ENCODE data around the gene GOLT1A. TPM values are rescaled to one million over a fixed set of nuclear protein-coding genes. Genes with fewer than 3 reads are reported as not detected.

GOLT1A gene
- total and polyA plus RNA-seq, 2 experiments from 2014 or later, result 0.33 to 2.6 TPM

DNA sequence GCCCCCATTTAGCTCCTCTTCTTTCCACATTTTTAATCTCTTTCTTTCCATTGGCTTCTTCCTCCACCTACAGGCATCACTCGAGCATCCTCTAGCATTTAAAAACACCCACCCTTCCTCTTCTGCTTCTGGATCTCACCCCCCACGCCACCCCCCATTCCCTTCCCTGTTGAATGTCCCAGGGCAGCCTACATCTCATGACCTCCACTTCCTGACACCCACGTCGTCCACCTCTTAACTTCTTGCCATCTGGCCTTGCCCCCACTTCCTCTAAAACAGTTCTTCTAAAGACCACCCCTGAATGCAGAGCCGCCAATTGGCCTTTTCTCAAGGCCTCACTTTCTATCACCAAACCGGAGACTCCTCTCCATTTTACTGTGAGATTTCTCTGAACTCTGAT is 55.8 kb downstream of the GOLT1A start:
- no peaks in the 10 kb centered on the region for H3K36me3 ChIP-seq
- no peaks in the 10 kb centered on the region for H3K4me1 ChIP-seq (ENCODE audit: low read depth)
- H3K27me3 ChIP-seq, result peaks cover 17% of the 10 kb centered on the region
- no peak overlapping the region for H3K27ac ChIP-seq
- DNase-seq (ENCODE audit: low read depth in 1 of 2, low spot score in 1 of 2), result no peak
- H3K9me3 ChIP-seq (ENCODE audit: low read depth), result no peaks in the 10 kb centered on the region
- TF ChIP-seq, protein P1, sequence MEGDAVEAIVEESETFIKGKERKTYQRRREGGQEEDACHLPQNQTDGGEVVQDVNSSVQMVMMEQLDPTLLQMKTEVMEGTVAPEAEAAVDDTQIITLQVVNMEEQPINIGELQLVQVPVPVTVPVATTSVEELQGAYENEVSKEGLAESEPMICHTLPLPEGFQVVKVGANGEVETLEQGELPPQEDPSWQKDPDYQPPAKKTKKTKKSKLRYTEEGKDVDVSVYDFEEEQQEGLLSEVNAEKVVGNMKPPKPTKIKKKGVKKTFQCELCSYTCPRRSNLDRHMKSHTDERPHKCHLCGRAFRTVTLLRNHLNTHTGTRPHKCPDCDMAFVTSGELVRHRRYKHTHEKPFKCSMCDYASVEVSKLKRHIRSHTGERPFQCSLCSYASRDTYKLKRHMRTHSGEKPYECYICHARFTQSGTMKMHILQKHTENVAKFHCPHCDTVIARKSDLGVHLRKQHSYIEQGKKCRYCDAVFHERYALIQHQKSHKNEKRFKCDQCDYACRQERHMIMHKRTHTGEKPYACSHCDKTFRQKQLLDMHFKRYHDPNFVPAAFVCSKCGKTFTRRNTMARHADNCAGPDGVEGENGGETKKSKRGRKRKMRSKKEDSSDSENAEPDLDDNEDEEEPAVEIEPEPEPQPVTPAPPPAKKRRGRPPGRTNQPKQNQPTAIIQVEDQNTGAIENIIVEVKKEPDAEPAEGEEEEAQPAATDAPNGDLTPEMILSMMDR (IDR thresholded peaks at IDR 0.05; ENCODE audit: low read depth, low read length), result no peak
- no peak overlapping the region for H3K4me3 ChIP-seq

DNA sequence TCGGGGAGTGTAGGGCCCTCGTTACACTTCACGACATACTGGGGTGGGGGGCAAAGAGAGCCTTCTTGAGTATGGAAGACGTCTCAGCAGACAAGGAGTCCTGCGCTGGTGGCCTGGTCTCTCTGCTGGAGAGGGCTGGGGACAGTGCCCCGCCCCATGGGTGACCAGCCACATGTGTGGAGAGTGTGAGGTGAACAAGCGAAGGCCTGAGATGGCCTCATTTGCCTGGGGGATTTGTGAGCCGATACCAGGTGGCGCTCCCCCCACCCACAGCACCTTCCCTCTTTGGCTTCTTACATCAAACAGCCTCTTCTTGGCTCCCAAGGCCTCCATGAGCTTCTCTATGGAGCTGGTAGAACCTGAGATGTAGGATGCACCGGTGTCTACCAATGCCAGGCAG is 57.9 kb downstream of the GOLT1A start:
- TF ChIP-seq, protein P1 (IDR thresholded peaks at IDR 0.05; ENCODE audit: low read depth, low read length), result no peak
- Histone ChIP-seq H3K9me3 (ENCODE audit: low read depth) (no peaks in the 10 kb centered on the region), H3K4me1 (ENCODE audit: low read depth) (no peaks in the 10 kb centered on the region), H3K27me3 (peaks cover 12% of the 10 kb centered on the region), H3K27ac (no peak overlapping the region), H3K4me3 (no peak overlapping the region), H3K36me3 (no peaks in the 10 kb centered on the region)
- DNase-seq (ENCODE audit: low read depth in 1 of 2, low spot score in 1 of 2), result no peak

DNA sequence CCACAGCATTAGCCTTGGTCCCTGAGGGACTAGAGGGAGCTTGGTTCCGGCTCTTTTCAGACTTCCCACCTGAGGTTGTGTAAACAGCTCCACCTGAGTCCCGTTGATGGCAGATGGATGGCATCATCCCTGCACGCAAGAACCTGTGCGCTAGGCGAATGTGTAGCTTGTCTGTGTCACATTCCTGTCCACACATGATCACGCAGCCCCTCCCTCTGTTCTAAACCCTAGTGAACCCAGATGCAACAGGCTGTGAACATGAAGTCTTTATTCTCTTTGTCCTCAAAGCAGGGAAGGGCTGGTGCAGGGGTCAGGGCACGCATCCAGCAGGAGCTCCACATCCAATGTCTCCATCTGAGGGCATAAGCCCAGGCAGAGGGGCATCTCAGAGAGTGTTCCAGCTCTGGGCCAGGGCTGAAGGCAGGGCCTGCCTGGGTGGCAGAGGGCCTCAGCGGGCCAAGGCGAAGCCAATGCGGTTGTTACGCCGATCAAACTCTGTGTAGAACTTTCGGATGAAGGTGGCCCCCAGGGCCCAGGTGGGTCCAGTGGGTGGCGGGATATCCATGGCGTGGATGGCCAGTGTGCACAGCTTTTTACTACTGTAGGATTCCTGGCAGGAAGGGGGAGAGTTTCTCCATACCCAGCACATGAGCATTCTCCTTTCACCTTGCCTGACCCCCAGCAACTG is 59.1 kb downstream of the GOLT1A start:
- TF ChIP-seq, protein P1 (IDR thresholded peaks at IDR 0.05; ENCODE audit: low read depth, low read length), result no peak
- H3K36me3 ChIP-seq, result no peaks in the 10 kb centered on the region
- no peak overlapping the region for H3K27ac ChIP-seq
- H3K27me3 ChIP-seq, result peaks cover 4% of the 10 kb centered on the region
- DNase-seq (ENCODE audit: low read depth in 1 of 2, low spot score in 1 of 2), result no peak
- no peaks in the 10 kb centered on the region for H3K9me3 ChIP-seq (ENCODE audit: low read depth)
- no peaks in the 10 kb centered on the region for H3K4me1 ChIP-seq (ENCODE audit: low read depth)
- H3K4me3 ChIP-seq, result no peak overlapping the region

DNA sequence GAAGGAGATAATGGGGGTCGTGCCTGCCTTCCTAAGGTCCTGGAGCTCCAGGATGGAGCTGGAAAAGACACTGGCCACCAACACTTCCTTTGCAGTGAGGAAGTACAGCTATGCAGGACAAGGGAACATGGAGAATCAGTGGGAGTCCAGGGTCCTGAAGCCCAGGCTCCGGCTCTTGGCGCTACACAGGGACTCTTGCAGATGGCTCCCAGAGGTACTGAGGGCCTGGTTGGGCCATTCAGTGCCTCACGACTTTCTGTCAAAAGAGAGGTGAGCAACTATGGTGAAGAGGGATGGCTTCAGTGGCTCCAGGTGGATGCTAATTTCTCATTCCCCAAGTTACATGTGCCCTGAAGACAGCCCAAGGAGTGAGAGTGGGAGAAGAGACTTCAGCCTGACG is 60.1 kb downstream of the GOLT1A start:
- no peaks in the 10 kb centered on the region for H3K4me1 ChIP-seq (ENCODE audit: low read depth)
- DNase-seq (ENCODE audit: low read depth in 1 of 2, low spot score in 1 of 2), result no peak
- no peak overlapping the region for H3K27ac ChIP-seq
- TF ChIP-seq, protein P1 (IDR thresholded peaks at IDR 0.05; ENCODE audit: low read depth, low read length), result no peak
- H3K27me3 ChIP-seq, result no peaks in the 10 kb centered on the region
- H3K4me3 ChIP-seq, result no peak overlapping the region
- no peaks in the 10 kb centered on the region for H3K9me3 ChIP-seq (ENCODE audit: low read depth)
- H3K36me3 ChIP-seq, result no peaks in the 10 kb centered on the region

DNA sequence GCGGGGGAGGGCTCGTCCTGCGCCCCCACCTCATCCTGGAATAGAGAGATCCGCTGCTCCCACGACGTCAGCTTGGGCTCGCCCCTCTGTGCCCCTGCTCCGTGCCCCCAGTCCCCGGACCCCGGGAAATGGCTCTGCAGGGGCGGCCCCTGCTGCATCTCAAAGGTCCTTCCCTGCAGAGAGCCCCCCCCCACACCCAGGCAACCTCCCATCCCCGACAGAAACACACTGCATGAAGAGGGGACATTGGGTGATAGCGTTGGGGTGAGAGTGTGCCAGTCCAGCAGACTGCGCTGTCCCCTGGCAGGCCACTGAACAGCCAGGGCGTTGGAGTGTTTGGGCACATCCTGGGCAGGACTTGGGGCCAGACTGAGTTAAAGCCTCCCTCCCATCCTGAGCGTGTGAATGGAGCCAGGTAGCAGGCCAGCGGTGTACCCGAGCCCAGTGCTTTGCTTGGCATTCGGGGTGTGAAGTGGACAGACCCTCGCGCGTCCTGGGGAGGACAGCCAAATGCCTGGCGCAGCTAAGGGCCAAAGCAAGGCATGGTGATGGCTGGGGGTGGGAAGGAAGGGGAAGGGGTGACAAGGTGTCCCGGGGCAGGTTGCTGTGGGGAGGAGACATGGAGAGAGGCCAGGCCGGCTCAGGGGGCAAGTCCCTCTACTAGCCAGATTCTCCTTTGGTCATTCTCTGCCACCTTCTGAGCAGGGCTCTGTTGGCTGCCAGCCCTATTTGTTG is 61.3 kb downstream of the GOLT1A start:
- H3K27me3 ChIP-seq, result no peaks in the 10 kb centered on the region
- H3K9me3 ChIP-seq (ENCODE audit: low read depth), result no peaks in the 10 kb centered on the region
- no peaks in the 10 kb centered on the region for H3K4me1 ChIP-seq (ENCODE audit: low read depth)
- no peak overlapping the region for H3K27ac ChIP-seq
- TF ChIP-seq, protein P1 (IDR thresholded peaks at IDR 0.05; ENCODE audit: low read depth, low read length), result no peak
- H3K4me3 ChIP-seq, result peak overlapping the region; percentile 46
- H3K36me3 ChIP-seq, result no peaks in the 10 kb centered on the region
- DNase-seq (ENCODE audit: low read depth in 1 of 2, low spot score in 1 of 2), result no peak
